H9 (cell line): ENCODE measurements around the gene B3GNT2. TPM values are rescaled to one million over a fixed set of nuclear protein-coding genes. Genes with fewer than 3 reads are reported as not detected.
A peak's percentile ranks its signal among the peaks of the same experiment; 100 is the strongest.
"Not testable (repeated sequence)": the region's sequence is repeated elsewhere in the genome, so short reads cannot be mapped to it uniquely, and the experiment has no call there.

Experiments
- DNase-seq: peaks from one replicate; pipeline ENCODE4 v3.0.0-alpha.2; 2017
- H2AFZ ChIP-seq: one replicate; pipeline ENCODE4 v1.6.1; 2013; ENCODE audit warnings: mild to moderate bottlenecking, low read length, control low read depth, moderate library complexity
- H2AK5ac ChIP-seq: 2 replicates; pipeline ENCODE4 v1.6.1; 2013; ENCODE audit warnings: low read length, control low read depth, mixed read lengths; ENCODE audit not compliant: insufficient read length
- H2BK120ac ChIP-seq: one replicate; pipeline ENCODE4 v1.6.1; 2013; ENCODE audit warnings: low read depth, mild to moderate bottlenecking, low read length, control low read depth, inconsistent platforms; ENCODE audit not compliant: poor library complexity, severe bottlenecking
- H2BK12ac ChIP-seq: 2 replicates; pipeline ENCODE4 v1.6.1; 2013; ENCODE audit warnings: low read length, control low read depth, mixed read lengths, low read depth; ENCODE audit not compliant: insufficient read length
- H2BK15ac ChIP-seq: 2 replicates; pipeline ENCODE4 v1.6.1; 2013; ENCODE audit warnings: low read depth, low read length, control low read depth
- H2BK20ac ChIP-seq: one replicate; pipeline ENCODE4 v1.6.1; 2013; ENCODE audit warnings: low read depth, mild to moderate bottlenecking, low read length, control low read depth, inconsistent platforms; ENCODE audit not compliant: poor library complexity, severe bottlenecking
- H2BK5ac ChIP-seq: 2 replicates; pipeline ENCODE4 v1.6.1; 2013; ENCODE audit warnings: low read length, control low read depth, mixed read lengths; ENCODE audit not compliant: insufficient read length
- H3K14ac ChIP-seq: 2 replicates; pipeline ENCODE4 v1.6.1; 2013; ENCODE audit warnings: low read length, control low read depth; ENCODE audit not compliant: insufficient read depth
- H3K18ac ChIP-seq: 2 replicates; pipeline ENCODE4 v1.6.1; 2013; ENCODE audit warnings: low read depth, mild to moderate bottlenecking, mixed read lengths, low read length, control low read depth; ENCODE audit not compliant: insufficient read length
- H3K23ac ChIP-seq: 2 replicates; pipeline ENCODE4 v1.6.1; 2013; ENCODE audit warnings: low read length, control low read depth, mixed read lengths, low read depth; ENCODE audit not compliant: insufficient read length
- H3K23me2 ChIP-seq: 2 replicates; pipeline ENCODE4 v1.6.1; 2013; ENCODE audit warnings: low read depth, mild to moderate bottlenecking, mixed read lengths, low read length, control low read depth; ENCODE audit not compliant: insufficient read length, poor library complexity, severe bottlenecking
- H3K27ac ChIP-seq: 2 replicates; pipeline ENCODE4 v1.5.1; 2013; ENCODE audit warnings: low read length, control low read depth, mixed read lengths, low read depth; ENCODE audit not compliant: insufficient read length
- H3K27me3 ChIP-seq: 2 replicates; pipeline ENCODE4 v1.6.1; 2013; ENCODE audit warnings: low read length, control low read depth, inconsistent platforms; ENCODE audit not compliant: insufficient read depth
- H3K4ac ChIP-seq: 2 replicates; pipeline ENCODE4 v1.6.1; 2013; ENCODE audit warnings: low read depth, mild to moderate bottlenecking, control low read depth, inconsistent platforms, low read length, moderate library complexity
- H3K4me1 ChIP-seq: 2 replicates; pipeline ENCODE4 v1.6.1; 2013; ENCODE audit warnings: low read length, control low read depth, inconsistent platforms; ENCODE audit not compliant: insufficient read depth
- H3K4me2 ChIP-seq: 2 replicates; pipeline ENCODE4 v1.6.1; 2013; ENCODE audit warnings: low read length, control low read depth, mixed read lengths; ENCODE audit not compliant: insufficient read length, insufficient read depth
- H3K56ac ChIP-seq: 2 replicates; pipeline ENCODE4 v1.6.1; 2013; ENCODE audit warnings: low read depth, mild to moderate bottlenecking, mixed read lengths, low read length, control low read depth; ENCODE audit not compliant: insufficient read length
- H3K79me1 ChIP-seq: 2 replicates; pipeline ENCODE4 v1.6.1; 2013; ENCODE audit warnings: low read depth, mild to moderate bottlenecking, moderate library complexity, low read length, control low read depth, inconsistent platforms; ENCODE audit not compliant: insufficient read depth, poor library complexity, severe bottlenecking
- H3K79me2 ChIP-seq: 2 replicates; pipeline ENCODE4 v1.6.1; 2013; ENCODE audit warnings: low read length, control low read depth, inconsistent platforms; ENCODE audit not compliant: insufficient read depth
- H3K9ac ChIP-seq: 2 replicates; pipeline ENCODE4 v1.6.1; 2013; ENCODE audit warnings: low read length, control low read depth, mixed read lengths; ENCODE audit not compliant: insufficient read length; ENCODE audit errors: extremely low read depth
- H3K9me3 ChIP-seq: one replicate; pipeline ENCODE4 v1.6.1; 2013; ENCODE audit warnings: low read depth, low read length, inconsistent platforms; ENCODE audit not compliant: control insufficient read depth
- H3T11ph ChIP-seq: one replicate; pipeline ENCODE4 v1.6.1; 2013; ENCODE audit warnings: mild to moderate bottlenecking, low read length, control low read depth, inconsistent platforms
- H4K20me1 ChIP-seq: one replicate; pipeline ENCODE4 v1.6.1; 2013; ENCODE audit not compliant: control insufficient read depth, insufficient read length, insufficient read depth
- H4K5ac ChIP-seq: 2 replicates; pipeline ENCODE4 v1.6.1; 2013; ENCODE audit warnings: low read depth, mild to moderate bottlenecking, mixed read lengths, low read length, control low read depth; ENCODE audit not compliant: insufficient read length
- H4K8ac ChIP-seq: replicated peaks from 2 replicates; pipeline ENCODE4 v1.6.1; 2013; ENCODE audit warnings: low read length, control low read depth, mixed read lengths, low read depth; ENCODE audit not compliant: insufficient read length
- H4K91ac ChIP-seq: 2 replicates; pipeline ENCODE4 v1.6.1; 2013; ENCODE audit warnings: low read depth, mild to moderate bottlenecking, moderate library complexity, mixed read lengths, low read length, control low read depth; ENCODE audit not compliant: insufficient read length
- H3K27ac Mint-ChIP-seq, 3 experiments: 2 replicates in 2 of 3; 3 replicates in 1 of 3; pipeline ENCODE4 v1.8.0; 2020 to 2021; ENCODE audit warnings: mixed read lengths in 3 of 3, mild to moderate bottlenecking in 1 of 3, moderate library complexity in 1 of 3
- H3K27me3 Mint-ChIP-seq: 2 replicates; pipeline ENCODE4 v1.8.0; 2021; ENCODE audit warnings: low read depth, mild to moderate bottlenecking, moderate library complexity, mixed read lengths
- H3K36me3 Mint-ChIP-seq, 3 experiments: 2 replicates in 2 of 3; 3 replicates in 1 of 3; pipeline ENCODE4 v1.8.0; 2020 to 2021; ENCODE audit warnings: low read depth in 3 of 3, mixed read lengths in 3 of 3; ENCODE audit not compliant: insufficient read depth in 1 of 3
- H3K4me1 Mint-ChIP-seq, 2 experiments: 2 replicates each; pipeline ENCODE4 v1.8.0; 2020; ENCODE audit warnings: mixed read lengths in 2 of 2
- H3K4me3 Mint-ChIP-seq, 2 experiments: 2 replicates in 1 of 2; 3 replicates in 1 of 2; pipeline ENCODE4 v1.8.0; 2020 to 2021; ENCODE audit warnings: mild to moderate bottlenecking in 2 of 2, mixed read lengths in 2 of 2, moderate library complexity in 1 of 2
- H3K9me3 Mint-ChIP-seq, 2 experiments: 2 replicates in 1 of 2; 3 replicates in 1 of 2; pipeline ENCODE4 v1.8.0; 2020; ENCODE audit warnings: mild to moderate bottlenecking in 2 of 2, mixed read lengths in 2 of 2, moderate library complexity in 1 of 2
- WGBS: extraction: QIAGEN DNeasy Blood & Tissue Kit; methylation state at CpG from one replicate; pipeline ENCODE4 v1.1.7; 2013; ENCODE audit warnings: missing lambda C conversion rate, low lambda C conversion rate, mixed read lengths; ENCODE audit not compliant: insufficient read length; ENCODE audit errors: extremely low coverage; 5-methylcytosine and 5-hydroxymethylcytosine counted together
- total RNA-seq: library from RNA; stranded (reverse); gene quantifications from 2 replicates; pipeline ENCODE4 v1.2.1, GENCODE V29; 2021
- TF ChIP-seq, protein P1 (sequence below): fragments of 200-600 bp; sonication (generic); conservative IDR thresholded peaks from 3 replicates; pipeline ENCODE4 v1.8.0; 2021; ENCODE audit warnings: antibody characterized with exemption, mild to moderate bottlenecking

B3GNT2 gene
- total RNA-seq, 1 experiment from 2014 or later, result 55.3 TPM

GRCh38 chr2:62197925-62198633 is 2.2 kb downstream of the B3GNT2 start:
- no peak overlapping the region for H3K4ac ChIP-seq
- Mint-ChIP-seq H3K36me3 (peaks cover 0 to 3% (median 0%) of the 10 kb centered on the region in 3 experiments; a peak in 3 of 7 replicates), H3K27ac (no peak overlapping the region; a peak in 1 of 7 replicates), H3K9me3 (no peaks in the 10 kb centered on the region), H3K4me3 (peak overlapping the region; percentile 89 to 91), H3K27me3 (no peaks in the 10 kb centered on the region), H3K4me1 (peaks cover 56 to 57% of the 10 kb centered on the region in 2 experiments)
- DNase-seq, result no peak
- no peak overlapping the region for H2BK5ac ChIP-seq
- H2BK15ac ChIP-seq, result no peak overlapping the region
- H3K9ac ChIP-seq, result no peak overlapping the region
- H3K79me1 ChIP-seq, result no peaks in the 10 kb centered on the region
- no peak overlapping the region for H2BK120ac ChIP-seq
- peaks cover 9% of the 10 kb centered on the region; the same call in 1 of the 2 replicates for H3K4me1 ChIP-seq
- no CpG with 5 or more reads among the region's 5 CpGs for WGBS
- peaks cover 52% of the 10 kb centered on the region for H3K79me2 ChIP-seq
- no peak overlapping the region for H3K27ac ChIP-seq
- H2AK5ac ChIP-seq, result no peak overlapping the region
- H3K4me2 ChIP-seq, result peak overlapping the region; percentile 84
- no peak overlapping the region for H2BK12ac ChIP-seq
- no peak overlapping the region for H4K8ac ChIP-seq
- no peak overlapping the region for H4K91ac ChIP-seq
- TF ChIP-seq, protein P1, sequence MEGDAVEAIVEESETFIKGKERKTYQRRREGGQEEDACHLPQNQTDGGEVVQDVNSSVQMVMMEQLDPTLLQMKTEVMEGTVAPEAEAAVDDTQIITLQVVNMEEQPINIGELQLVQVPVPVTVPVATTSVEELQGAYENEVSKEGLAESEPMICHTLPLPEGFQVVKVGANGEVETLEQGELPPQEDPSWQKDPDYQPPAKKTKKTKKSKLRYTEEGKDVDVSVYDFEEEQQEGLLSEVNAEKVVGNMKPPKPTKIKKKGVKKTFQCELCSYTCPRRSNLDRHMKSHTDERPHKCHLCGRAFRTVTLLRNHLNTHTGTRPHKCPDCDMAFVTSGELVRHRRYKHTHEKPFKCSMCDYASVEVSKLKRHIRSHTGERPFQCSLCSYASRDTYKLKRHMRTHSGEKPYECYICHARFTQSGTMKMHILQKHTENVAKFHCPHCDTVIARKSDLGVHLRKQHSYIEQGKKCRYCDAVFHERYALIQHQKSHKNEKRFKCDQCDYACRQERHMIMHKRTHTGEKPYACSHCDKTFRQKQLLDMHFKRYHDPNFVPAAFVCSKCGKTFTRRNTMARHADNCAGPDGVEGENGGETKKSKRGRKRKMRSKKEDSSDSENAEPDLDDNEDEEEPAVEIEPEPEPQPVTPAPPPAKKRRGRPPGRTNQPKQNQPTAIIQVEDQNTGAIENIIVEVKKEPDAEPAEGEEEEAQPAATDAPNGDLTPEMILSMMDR, result no peak
- peaks cover 9% of the 10 kb centered on the region for H3K23me2 ChIP-seq
- no peak overlapping the region for H2BK20ac ChIP-seq
- H3K18ac ChIP-seq, result no peak overlapping the region
- no peak overlapping the region for H3T11ph ChIP-seq
- H3K9me3 ChIP-seq, result no peaks in the 10 kb centered on the region
- no peak overlapping the region for H2AFZ ChIP-seq
- H3K14ac ChIP-seq, result no peak overlapping the region
- H3K23ac ChIP-seq, result no peak overlapping the region
- no peaks in the 10 kb centered on the region for H4K20me1 ChIP-seq
- H3K27me3 ChIP-seq, result no peaks in the 10 kb centered on the region
- no peak overlapping the region for H3K56ac ChIP-seq
- H4K5ac ChIP-seq, result no peak overlapping the region

GRCh38 chr2:62198854-62199253 is 2.9 kb downstream of the B3GNT2 start:
- H3K9ac ChIP-seq, H2BK5ac ChIP-seq, H3K56ac ChIP-seq, H3K79me1 ChIP-seq, H3K9me3 ChIP-seq, DNase-seq, H3K23me2 ChIP-seq, H2BK12ac ChIP-seq, H2AFZ ChIP-seq, H4K8ac ChIP-seq, H2BK20ac ChIP-seq, H3K27me3 ChIP-seq, H4K91ac ChIP-seq, H3K18ac ChIP-seq, H3K14ac ChIP-seq, H3K4me1 ChIP-seq, H3K23ac ChIP-seq, H2BK15ac ChIP-seq, H2AK5ac ChIP-seq, H3T11ph ChIP-seq, H3K27me3 Mint-ChIP-seq, H3K4ac ChIP-seq, H2BK120ac ChIP-seq, H4K20me1 ChIP-seq, H3K4me2 ChIP-seq, H3K9me3 Mint-ChIP-seq, H3K27ac ChIP-seq, H3K36me3 Mint-ChIP-seq, H4K5ac ChIP-seq, H3K27ac Mint-ChIP-seq: not testable (repeated sequence)
- peaks cover 60% of the 10 kb centered on the region for H3K79me2 ChIP-seq
- peak overlapping the region in 1 of 2 experiments; percentile 89; a peak in 2 of 5 replicates for H3K4me3 Mint-ChIP-seq
- WGBS, result no CpG with 5 or more reads among the region's 8 CpGs
- H3K4me1 Mint-ChIP-seq, result peaks cover 64 to 65% of the 10 kb centered on the region in 2 experiments
